SJCRH30 (cell line): Measurements from ENCODE around the gene RSAD1. TPM values are rescaled to one million over a fixed set of nuclear protein-coding genes. Genes with fewer than 3 reads are reported as not detected.
"Not testable (repeated sequence)": the region's sequence is repeated elsewhere in the genome, so short reads cannot be mapped to it uniquely, and the experiment has no call there.

Experiments used
- DNase-seq, 2 experiments: peaks; one replicate each; pipeline ENCODE4 v3.0.0-alpha.2; 2015 to 2020
- H3K27ac ChIP-seq: fragments of 250-450 bp; sonication (Bioruptor Pico); 2 replicates; pipeline ENCODE4 v1.5.1; 2020; ENCODE audit warnings: mild to moderate bottlenecking, moderate library complexity
- H3K27me3 ChIP-seq: fragments of 250-450 bp; sonication (Bioruptor Pico); 2 replicates; pipeline ENCODE4 v1.5.1; 2020; ENCODE audit warnings: mild to moderate bottlenecking, moderate library complexity
- H3K36me3 ChIP-seq: fragments of 250-450 bp; sonication (Bioruptor Pico); 2 replicates; pipeline ENCODE4 v1.5.1; 2020; ENCODE audit warnings: mild to moderate bottlenecking, moderate library complexity
- H3K4me1 ChIP-seq: fragments of 250-450 bp; sonication (Bioruptor Pico); 2 replicates; pipeline ENCODE4 v1.5.1; 2020; ENCODE audit warnings: mild to moderate bottlenecking, moderate library complexity
- H3K4me3 ChIP-seq: fragments of 250-450 bp; sonication (Bioruptor Pico); 2 replicates; pipeline ENCODE4 v1.5.1; 2020; ENCODE audit warnings: mild to moderate bottlenecking, moderate library complexity
- H3K9me3 ChIP-seq: fragments of 250-450 bp; sonication (Bioruptor Pico); replicated peaks from 2 replicates; pipeline ENCODE4 v1.5.1; 2020; ENCODE audit warnings: mild to moderate bottlenecking, moderate library complexity
- total RNA-seq: library from RNA; depleted of rRNA; stranded (reverse); fragments of >200 nt; shearing (Covaris generic); gene quantifications from 2 replicates; pipeline ENCODE4 v1.2.3, GENCODE V29; 2014

Gene RSAD1
- total RNA-seq, 1 experiment from 2014 or later = 17.3 TPM

DNA sequence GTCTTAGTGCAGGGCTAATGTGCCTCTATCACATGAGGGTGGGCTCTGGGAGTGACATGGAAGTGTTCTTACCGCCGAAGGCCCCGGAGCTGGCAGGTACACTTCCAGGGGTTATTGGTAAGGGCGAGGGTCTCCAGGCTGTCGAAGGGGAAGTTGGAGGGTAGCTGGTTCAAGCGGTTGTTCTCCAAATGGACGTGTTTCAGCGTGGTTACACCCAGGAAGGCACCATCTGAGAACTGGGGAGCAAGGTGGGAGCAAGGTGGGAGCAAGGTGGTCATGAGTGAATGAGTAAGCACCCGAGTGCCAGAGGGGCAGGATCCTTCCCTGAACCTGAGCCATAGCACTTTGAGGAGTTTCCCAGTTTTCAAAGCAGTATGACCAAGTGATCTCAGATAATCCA, 13.0 kb upstream of the RSAD1 start:
- no peak overlapping the region for H3K27ac ChIP-seq
- H3K4me1 ChIP-seq = no peaks in the 10 kb centered on the region
- DNase-seq = no peak
- no peaks in the 10 kb centered on the region for H3K36me3 ChIP-seq
- no peaks in the 10 kb centered on the region for H3K27me3 ChIP-seq
- H3K9me3 ChIP-seq = no peaks in the 10 kb centered on the region
- H3K4me3 ChIP-seq = no peak overlapping the region

DNA sequence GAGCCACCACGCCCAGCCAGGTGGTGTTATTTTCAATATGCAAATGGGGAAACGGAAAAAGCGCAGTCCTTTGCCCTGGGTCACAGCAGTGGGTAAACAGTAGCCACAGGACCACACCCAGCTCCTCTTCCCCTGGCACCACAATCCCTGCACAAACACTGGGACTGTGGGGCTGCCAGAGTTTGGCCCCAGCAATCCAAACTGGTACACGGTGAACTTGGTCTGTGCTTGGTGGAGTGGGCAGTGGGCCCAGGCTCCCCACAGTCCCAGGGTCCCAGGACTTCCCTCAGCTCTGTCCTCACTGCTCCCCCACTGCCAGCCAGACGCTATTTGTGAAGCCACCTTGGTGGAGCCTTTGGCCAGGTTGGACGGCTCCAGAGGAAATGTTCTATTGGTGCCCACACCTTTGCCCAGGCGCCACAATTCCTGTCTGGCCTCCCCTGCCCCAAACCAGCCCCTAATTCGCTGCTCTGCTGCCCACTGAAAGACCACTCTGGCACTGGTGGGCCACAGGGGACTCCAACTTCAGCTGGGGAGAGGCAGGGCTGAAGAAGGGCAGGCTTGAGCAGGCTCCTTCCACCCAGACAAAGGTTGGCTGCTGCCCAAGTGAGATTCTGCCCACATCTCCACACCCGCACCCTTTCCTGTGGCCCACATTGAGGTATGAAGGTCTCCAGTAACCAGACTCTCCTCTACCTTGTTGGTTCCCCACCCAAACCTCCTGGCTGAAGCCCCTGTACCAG, 12.1 kb upstream of the RSAD1 start:
- Histone ChIP-seq H3K9me3 (no peaks in the 10 kb centered on the region), H3K4me3 (no peak overlapping the region), H3K4me1 (no peaks in the 10 kb centered on the region), H3K27ac (no peak overlapping the region), H3K27me3 (no peaks in the 10 kb centered on the region), H3K36me3 (no peaks in the 10 kb centered on the region)
- DNase-seq = no peak

DNA sequence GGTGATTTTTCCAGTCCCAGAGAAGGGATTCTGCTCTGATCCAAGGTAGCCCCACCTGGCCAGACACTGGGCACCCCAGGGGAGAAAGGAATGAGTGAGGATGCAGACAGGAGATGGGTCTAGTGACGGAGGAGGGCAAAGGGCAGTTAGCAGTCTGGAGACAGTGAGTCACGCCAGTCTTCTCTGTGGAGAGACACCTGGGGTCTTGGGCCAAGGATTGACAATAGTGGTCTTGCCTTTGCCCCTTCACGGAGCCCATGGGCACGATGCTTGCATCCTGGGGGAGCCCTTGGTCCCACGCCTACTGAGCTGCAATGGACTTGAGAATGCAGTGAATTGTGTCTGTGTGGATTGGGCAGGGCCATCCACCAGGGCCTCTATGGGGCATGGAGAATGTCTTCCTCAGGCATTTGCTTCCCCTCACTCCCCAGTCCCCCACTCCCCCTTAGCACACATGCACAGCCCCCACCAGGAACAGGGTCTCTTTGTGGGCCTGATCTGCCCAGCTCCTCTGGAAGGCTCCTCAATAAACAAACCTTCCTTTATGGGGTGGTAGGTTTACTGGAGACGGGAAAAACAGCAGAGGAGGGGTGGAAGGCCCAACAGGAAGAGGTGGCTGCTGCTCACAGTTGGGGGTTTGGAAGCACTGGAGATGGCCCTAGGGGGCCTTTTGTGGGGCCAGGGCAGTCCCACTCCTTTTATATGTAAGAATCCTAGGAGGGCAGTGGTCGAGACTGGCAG, 11.4 kb upstream of the RSAD1 start:
- no peaks in the 10 kb centered on the region for H3K36me3 ChIP-seq
- no peaks in the 10 kb centered on the region for H3K4me1 ChIP-seq
- no peak overlapping the region for H3K27ac ChIP-seq
- H3K9me3 ChIP-seq = no peaks in the 10 kb centered on the region
- no peaks in the 10 kb centered on the region for H3K27me3 ChIP-seq
- DNase-seq = no peak
- no peak overlapping the region for H3K4me3 ChIP-seq

DNA sequence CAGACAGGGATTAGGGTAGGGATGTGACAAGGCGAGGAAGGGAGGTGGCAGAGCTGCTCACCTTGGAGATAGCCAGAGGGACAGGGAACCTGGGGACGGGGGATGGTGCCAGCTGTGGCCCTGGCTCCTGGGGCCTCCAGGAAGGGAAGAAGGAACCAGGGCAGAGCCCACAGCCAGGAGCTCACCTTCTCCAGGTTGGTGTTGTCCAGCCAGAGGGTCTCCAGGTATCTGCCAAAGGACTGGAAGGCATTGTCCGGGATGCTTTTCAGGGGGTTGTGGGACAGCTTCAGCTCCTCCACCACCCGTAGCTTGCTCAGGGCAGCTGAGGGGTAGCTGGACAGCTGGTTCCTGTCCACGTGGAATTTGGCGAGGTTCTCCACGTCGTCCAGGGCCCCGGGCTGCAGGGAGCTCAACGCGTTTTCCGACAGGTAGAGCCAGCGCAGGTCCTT, 10.8 kb upstream of the RSAD1 start:
- H3K4me3 ChIP-seq = no peak overlapping the region
- H3K4me1 ChIP-seq = no peaks in the 10 kb centered on the region
- DNase-seq = no peak

DNA sequence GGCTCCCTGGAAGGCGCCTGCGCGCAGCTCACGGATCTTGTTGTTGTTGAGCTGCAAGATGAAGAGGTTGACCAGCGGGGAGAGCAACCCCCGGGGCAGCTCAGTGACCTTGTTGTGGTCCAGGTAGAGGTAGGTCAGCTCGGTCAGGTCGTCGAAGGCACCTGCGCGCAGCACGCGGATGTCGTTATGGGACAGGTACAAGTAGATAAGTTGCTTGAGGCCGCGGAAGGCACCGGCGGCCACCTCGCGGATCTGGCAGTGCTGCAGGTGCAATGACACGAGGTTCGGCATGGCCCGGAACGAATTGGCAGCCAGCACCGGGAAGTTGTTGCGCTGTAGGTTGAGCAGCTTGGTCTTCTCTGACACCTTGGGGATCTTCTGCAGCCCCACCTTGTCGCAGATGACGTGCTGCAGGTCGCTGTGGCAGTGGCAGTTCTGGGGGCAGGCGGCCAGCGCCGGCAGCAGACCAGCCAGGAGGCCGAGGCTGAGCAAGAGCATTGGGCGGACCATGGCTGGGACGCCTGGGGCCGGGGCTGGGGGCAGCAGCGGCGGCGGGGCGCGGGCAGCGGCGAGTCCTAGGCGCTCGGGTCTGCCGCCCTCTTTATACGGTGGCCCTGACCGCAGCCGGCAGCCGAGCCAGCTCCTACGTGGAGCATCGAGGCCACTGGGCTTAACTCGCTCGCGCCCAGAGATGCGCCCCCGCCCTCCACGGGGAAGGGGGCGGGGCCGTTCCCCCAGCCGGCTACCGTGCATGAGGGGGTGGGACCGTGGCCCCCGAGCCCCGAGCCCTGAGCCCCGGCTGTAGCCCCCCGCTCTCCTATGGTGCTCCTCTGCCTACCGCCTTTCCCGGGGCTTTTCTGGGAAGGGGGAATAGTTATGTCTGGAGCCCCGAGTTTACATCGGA, 10.1 kb upstream of the RSAD1 start, which contains the start of gene CHAD:
Gene CHAD, minus strand, starts transcription at position 577 of the 904 bp plus-strand sequence. Its CDS starts 67 bp downstream, at position 510.
- Histone ChIP-seq H3K9me3 (no peaks in the 10 kb centered on the region), H3K4me3 (peak within 1 kb of the TSS; percentile 2; the same call in 1 of the 2 replicates), H3K27me3 (no peaks in the 10 kb centered on the region), H3K27ac (no peak within 1 kb of the TSS), H3K36me3 (no peaks in the 10 kb centered on the region), H3K4me1 (no peaks in the 10 kb centered on the region)
- no peak for DNase-seq

More for the DNA sequence above, 10.8 kb upstream of the RSAD1 start:
- Histone ChIP-seq H3K27me3 (no peaks in the 10 kb centered on the region), H3K9me3 (no peaks in the 10 kb centered on the region), H3K27ac (no peak overlapping the region), H3K36me3 (no peaks in the 10 kb centered on the region)

DNA sequence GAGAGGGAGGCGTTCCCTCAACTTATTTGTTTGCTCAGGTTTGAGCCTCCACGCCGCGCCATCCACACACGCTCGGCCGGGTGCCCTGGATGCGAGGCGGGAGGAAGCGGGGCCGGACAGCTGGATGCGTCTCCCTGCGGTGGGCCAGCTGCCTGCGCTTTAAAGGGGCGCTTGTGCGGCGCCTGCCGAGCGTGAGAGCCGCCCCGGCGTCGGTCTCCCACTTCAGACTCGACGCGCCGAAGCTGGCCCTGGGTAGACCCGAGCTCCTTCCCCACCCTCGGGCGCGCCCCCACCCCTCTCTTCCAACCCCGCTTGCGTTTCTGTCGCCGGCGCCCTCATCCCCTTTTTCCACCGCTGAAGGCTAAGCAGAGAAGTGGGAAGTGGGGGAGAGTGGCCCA, 9.5 kb upstream of the RSAD1 start:
- H3K9me3 ChIP-seq = no peaks in the 10 kb centered on the region
- no peaks in the 10 kb centered on the region for H3K4me1 ChIP-seq
- DNase-seq = peak in 1 of 2 experiments; percentile 20
- peak overlapping the region; percentile 2; the same call in 1 of the 2 replicates for H3K4me3 ChIP-seq
- no peak overlapping the region for H3K27ac ChIP-seq
- no peaks in the 10 kb centered on the region for H3K36me3 ChIP-seq
- no peaks in the 10 kb centered on the region for H3K27me3 ChIP-seq

DNA sequence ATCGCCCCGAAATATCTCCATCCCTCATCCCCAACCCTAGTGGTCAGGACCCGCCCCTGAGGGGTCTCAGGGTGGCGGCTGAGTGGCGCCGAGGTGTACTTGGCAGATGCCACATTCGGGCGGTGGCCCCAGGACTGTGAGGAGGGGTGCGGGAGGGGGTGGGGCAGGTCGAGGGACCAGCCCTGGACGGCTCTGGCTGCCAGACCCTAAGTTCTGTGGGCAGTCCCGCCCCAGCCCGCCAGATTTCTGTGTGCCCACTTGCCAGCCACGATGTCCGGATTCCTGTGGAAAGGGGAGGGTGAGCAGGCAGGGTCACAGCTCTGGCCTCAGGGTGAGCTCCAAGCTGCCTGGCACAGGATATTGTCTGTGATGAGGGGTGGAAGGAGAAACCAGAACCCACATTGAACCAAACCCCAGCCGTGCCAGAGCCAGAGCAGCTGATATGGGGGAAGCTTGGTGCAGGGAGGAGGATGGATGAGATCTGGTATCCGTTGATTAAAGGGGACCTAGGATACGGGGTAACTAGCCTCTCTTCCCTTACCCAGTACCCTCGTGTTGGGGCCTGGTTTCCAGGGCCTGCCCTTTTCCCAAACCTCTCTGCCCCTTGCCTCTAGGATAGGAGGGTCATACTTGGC, 8.9 kb upstream of the RSAD1 start:
- no peaks in the 10 kb centered on the region for H3K9me3 ChIP-seq
- H3K27ac ChIP-seq = no peak overlapping the region
- H3K4me3 ChIP-seq = no peak overlapping the region
- no peaks in the 10 kb centered on the region for H3K36me3 ChIP-seq
- no peak for DNase-seq
- H3K4me1 ChIP-seq = no peaks in the 10 kb centered on the region
- no peaks in the 10 kb centered on the region for H3K27me3 ChIP-seq

DNA sequence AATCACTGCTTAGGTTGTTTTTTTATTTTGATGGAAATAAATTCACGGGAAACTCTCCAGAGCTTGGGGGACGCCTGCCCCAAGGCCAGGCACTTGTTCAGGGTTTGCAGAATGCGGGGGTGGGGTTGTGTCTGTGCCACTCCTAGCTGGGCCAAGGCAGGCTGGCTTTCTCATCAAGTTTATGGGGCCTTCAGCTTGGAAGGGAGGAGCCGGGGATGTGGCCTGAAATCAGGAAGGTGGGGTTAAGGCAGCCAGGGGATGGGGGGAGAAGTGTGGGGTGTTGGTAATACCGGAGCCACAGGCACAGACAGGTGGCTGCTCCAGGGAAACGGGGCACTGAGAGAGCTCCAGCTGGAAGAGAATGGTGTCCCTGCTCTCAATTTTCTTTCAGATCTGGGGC, 8.2 kb upstream of the RSAD1 start:
- H3K4me1 ChIP-seq = no peaks in the 10 kb centered on the region
- H3K4me3 ChIP-seq = no peak overlapping the region
- no peak overlapping the region for H3K27ac ChIP-seq
- no peaks in the 10 kb centered on the region for H3K27me3 ChIP-seq
- no peak for DNase-seq
- H3K9me3 ChIP-seq = no peaks in the 10 kb centered on the region
- no peaks in the 10 kb centered on the region for H3K36me3 ChIP-seq

DNA sequence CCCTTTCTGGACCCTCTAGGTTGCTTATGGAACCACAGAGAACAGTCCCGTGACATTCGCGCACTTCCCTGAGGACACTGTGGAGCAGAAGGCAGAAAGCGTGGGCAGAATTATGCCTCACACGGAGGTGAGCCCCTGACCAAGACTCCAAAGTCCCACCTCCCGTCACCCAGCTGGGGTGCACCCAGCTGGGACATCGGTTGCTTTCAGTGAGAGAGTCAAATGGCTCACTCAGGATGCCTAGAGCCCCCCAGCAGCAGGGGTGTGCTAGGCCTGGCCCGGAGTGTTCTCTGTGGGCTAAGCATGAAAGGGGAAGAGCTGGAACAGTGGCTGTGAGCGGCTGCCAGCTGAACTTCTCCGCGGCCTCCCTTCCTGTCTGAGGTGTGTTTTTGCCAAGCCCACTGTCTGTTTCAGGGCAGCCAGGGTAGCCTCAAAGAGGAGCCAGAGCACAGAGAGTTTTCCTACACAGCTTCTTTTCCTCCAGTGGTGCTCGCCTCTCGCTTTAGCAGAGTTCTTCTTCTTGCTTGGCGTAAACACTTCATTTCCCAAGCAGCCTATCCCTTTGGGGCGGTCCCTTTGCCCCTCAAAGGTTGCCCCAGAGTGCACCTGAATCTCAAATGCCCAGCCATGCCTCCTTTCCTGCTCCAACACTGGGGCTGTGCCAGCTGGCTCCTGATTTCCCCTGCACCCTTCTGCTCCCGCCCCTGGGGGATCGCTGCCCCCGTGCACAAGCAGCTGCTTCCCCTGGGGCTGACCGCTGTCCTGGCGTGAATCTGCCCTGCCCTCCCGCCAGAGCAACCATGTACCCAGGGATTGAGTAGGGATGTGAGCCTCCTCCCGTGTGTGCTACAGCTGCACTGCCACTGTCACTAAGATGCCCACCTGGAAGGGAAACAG, 7.4 kb upstream of the RSAD1 start:
- H3K4me1 ChIP-seq = no peaks in the 10 kb centered on the region

DNA sequence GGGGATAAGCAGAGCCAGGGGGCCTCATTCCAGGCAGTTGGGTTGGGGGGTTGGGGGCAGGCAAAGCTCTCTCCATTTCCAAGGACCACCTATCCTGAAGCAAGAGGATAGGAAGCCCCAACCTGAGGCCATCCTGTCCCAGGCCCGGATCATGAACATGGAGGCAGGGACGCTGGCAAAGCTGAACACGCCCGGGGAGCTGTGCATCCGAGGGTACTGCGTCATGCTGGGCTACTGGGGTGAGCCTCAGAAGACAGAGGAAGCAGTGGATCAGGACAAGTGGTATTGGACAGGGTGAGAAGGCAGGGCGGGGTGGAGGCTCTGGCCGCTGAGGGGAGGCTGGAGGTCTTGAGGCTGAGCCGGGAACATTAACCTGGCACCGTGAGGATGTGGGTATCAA, 6.4 kb upstream of the RSAD1 start:
- Histone ChIP-seq H3K36me3 (no peaks in the 10 kb centered on the region), H3K27me3 (no peaks in the 10 kb centered on the region), H3K27ac (no peak overlapping the region), H3K9me3 (no peaks in the 10 kb centered on the region), H3K4me1 (no peaks in the 10 kb centered on the region), H3K4me3 (no peak overlapping the region)
- DNase-seq = no peak

More for the DNA sequence above, 7.4 kb upstream of the RSAD1 start:
- H3K36me3 ChIP-seq = no peaks in the 10 kb centered on the region
- no peaks in the 10 kb centered on the region for H3K27me3 ChIP-seq
- no peak for DNase-seq
- H3K4me3 ChIP-seq = no peak overlapping the region
- H3K27ac ChIP-seq = no peak overlapping the region
- H3K9me3 ChIP-seq = no peaks in the 10 kb centered on the region

DNA sequence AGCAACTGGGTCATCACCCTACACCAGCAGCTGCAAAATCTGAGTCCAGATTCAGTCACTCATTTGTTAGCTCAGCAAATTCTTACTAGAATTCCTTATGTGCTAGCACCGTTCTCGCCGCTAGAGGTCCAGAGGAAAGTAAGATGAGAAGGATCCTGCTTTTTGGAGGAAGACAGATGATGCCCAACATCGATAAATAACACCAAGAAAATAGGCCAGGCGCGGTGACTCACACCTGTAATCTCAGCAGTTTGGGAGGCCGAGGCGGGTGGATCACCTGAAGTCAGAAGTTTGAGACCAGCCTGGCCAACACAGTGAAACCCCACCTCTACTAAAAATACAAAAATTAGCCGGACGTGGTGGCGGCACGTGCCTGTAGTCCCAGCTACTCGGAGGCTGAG, 5.9 kb upstream of the RSAD1 start:
- not testable (repeated sequence) for H3K36me3 ChIP-seq, H3K9me3 ChIP-seq, H3K27me3 ChIP-seq, H3K4me3 ChIP-seq, H3K4me1 ChIP-seq, H3K27ac ChIP-seq
- DNase-seq = peak in 1 of 2 experiments; percentile 18

DNA sequence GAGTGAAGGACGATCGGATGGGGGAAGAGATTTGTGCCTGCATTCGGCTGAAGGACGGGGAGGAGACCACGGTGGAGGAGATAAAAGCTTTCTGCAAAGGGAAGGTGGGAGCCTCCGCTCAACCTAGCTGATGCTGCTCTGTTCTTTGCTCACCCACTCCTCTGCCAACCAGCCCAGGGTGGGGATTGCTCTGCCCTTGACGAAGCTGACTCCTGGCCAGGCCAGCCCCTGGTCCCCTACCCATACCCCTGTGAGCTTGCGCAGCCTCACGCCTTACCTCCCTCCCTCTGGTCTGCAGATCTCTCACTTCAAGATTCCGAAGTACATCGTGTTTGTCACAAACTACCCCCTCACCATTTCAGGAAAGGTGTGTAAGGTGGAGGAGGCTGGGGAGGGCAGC, 4.8 kb upstream of the RSAD1 start:
- H3K4me1 ChIP-seq = no peaks in the 10 kb centered on the region; the same call in 1 of the 2 replicates
- no peaks in the 10 kb centered on the region for H3K36me3 ChIP-seq
- no peaks in the 10 kb centered on the region for H3K9me3 ChIP-seq
- H3K27ac ChIP-seq = no peak overlapping the region
- H3K4me3 ChIP-seq = no peak overlapping the region
- no peaks in the 10 kb centered on the region for H3K27me3 ChIP-seq
- DNase-seq = no peak

DNA sequence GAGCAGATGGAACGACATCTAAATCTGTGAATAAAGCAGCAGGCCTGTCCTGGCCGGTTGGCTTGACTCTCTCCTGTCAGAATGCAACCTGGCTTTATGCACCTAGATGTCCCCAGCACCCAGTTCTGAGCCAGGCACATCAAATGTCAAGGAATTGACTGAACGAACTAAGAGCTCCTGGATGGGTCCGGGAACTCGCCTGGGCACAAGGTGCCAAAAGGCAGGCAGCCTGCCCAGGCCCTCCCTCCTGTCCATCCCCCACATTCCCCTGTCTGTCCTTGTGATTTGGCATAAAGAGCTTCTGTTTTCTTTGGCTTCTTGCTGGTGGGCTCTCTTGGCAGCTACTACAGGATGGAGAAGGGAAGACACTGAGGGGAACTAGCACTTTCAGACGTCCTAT, 4.1 kb upstream of the RSAD1 start:
- Histone ChIP-seq H3K36me3 (no peaks in the 10 kb centered on the region), H3K4me1 (no peaks in the 10 kb centered on the region; the same call in 1 of the 2 replicates), H3K9me3 (no peaks in the 10 kb centered on the region), H3K4me3 (no peak overlapping the region), H3K27ac (no peak overlapping the region), H3K27me3 (no peaks in the 10 kb centered on the region)
- no peak for DNase-seq
